ENCODE results near the gene WWP2. TPM values are rescaled to one million over a fixed set of nuclear protein-coding genes. Genes with fewer than 3 reads are reported as not detected.

WWP2 gene
- total RNA-seq, 1 experiment from 2014 or later = 40.2 TPM

DNA sequence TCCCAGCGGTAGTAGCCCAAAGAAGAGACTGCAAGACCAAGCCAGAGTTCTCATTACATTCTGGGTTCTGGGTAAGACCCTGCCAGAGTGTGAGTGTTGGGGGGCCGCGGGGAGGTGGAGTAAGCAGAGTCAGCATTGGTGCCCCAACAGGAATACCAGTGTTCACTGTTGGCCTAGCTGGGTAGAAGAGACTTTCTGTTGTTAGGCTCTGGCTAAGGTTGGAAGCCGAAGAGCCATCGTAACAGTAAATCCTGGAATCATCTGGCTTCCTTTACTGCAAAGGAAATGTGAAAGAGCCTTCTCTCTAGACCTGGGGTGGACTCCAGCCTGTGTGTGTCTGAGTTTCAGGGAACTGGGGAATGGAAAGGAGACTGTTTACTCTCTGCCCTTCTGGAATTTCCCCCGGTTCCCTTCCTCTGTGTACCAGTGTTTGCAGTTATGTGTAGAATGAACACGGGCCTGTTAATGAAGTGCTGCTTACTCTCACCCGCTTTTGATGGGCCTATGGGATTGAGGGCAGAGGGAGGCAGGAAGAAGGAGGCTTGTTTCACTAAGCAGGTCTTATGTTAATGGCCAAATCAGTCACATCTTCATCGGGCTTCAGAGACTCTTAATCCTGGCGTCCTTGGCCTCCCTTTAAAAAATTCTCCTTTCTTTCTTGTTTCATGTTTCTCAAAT, 68.5 kb downstream of the WWP2 start:
- no peak overlapping the region for H3K14ac ChIP-seq (ENCODE audit: insufficient read depth, low read length)
- no peak overlapping the region for H2AFZ ChIP-seq (ENCODE audit: low read length)
- Mint-ChIP-seq H3K36me3 (ENCODE audit: insufficient read depth in 1 of 3, low read depth in 3 of 3) (peaks cover 0 to 2% (median 0%) of the 10 kb centered on the region in 3 experiments; a peak in 2 of 7 replicates), H3K4me3 (no peak overlapping the region), H3K27ac (peak overlapping the region; percentile 34 to 80 (median 68); a peak in 5 of 7 replicates), H3K27me3 (ENCODE audit: low read depth) (no peaks in the 10 kb centered on the region), H3K9me3 (no peaks in the 10 kb centered on the region), H3K4me1 (peaks cover 15 to 24% of the 10 kb centered on the region in 2 experiments)
- no peaks in the 10 kb centered on the region for H3K79me2 ChIP-seq (ENCODE audit: insufficient read depth, low read length)
- H2AK5ac ChIP-seq (ENCODE audit: insufficient read length, low read length) = no peak overlapping the region
- no peak overlapping the region for H4K8ac ChIP-seq (replicated peaks; ENCODE audit: insufficient read length, low read depth, low read length)
- H3K23ac ChIP-seq (ENCODE audit: insufficient read length, low read depth, low read length) = no peak overlapping the region
- no peak overlapping the region for H4K91ac ChIP-seq (ENCODE audit: insufficient read length, low read depth, low read length)
- no peak overlapping the region for H3K56ac ChIP-seq (ENCODE audit: insufficient read length, low read depth, low read length)
- H4K5ac ChIP-seq (ENCODE audit: insufficient read length, low read depth, low read length) = no peak overlapping the region
- no peaks in the 10 kb centered on the region; the same call in 1 of the 2 replicates for H3K4me1 ChIP-seq (ENCODE audit: insufficient read depth, low read length)
- no peaks in the 10 kb centered on the region for H4K20me1 ChIP-seq (ENCODE audit: control insufficient read depth, insufficient read depth, insufficient read length)
- H3K4ac ChIP-seq (ENCODE audit: low read depth, low read length) = no peak overlapping the region
- H3T11ph ChIP-seq (ENCODE audit: low read length) = no peak overlapping the region
- WGBS (ENCODE audit: extremely low coverage, insufficient read length, low lambda C conversion rate) = no CpG with 5 or more reads among the region's 10 CpGs
- no peak overlapping the region for H2BK12ac ChIP-seq (ENCODE audit: insufficient read length, low read depth, low read length)
- no peak overlapping the region for H3K27ac ChIP-seq (ENCODE audit: insufficient read length, low read depth, low read length)
- H2BK120ac ChIP-seq (ENCODE audit: low read depth, low read length, poor library complexity, severe bottlenecking) = no peak overlapping the region
- H3K9me3 ChIP-seq (ENCODE audit: control insufficient read depth, low read depth, low read length) = no peaks in the 10 kb centered on the region
- H3K27me3 ChIP-seq (ENCODE audit: insufficient read depth, low read length) = no peaks in the 10 kb centered on the region
- H2BK15ac ChIP-seq (ENCODE audit: low read depth, low read length) = no peak overlapping the region
- TF ChIP-seq, protein P1, sequence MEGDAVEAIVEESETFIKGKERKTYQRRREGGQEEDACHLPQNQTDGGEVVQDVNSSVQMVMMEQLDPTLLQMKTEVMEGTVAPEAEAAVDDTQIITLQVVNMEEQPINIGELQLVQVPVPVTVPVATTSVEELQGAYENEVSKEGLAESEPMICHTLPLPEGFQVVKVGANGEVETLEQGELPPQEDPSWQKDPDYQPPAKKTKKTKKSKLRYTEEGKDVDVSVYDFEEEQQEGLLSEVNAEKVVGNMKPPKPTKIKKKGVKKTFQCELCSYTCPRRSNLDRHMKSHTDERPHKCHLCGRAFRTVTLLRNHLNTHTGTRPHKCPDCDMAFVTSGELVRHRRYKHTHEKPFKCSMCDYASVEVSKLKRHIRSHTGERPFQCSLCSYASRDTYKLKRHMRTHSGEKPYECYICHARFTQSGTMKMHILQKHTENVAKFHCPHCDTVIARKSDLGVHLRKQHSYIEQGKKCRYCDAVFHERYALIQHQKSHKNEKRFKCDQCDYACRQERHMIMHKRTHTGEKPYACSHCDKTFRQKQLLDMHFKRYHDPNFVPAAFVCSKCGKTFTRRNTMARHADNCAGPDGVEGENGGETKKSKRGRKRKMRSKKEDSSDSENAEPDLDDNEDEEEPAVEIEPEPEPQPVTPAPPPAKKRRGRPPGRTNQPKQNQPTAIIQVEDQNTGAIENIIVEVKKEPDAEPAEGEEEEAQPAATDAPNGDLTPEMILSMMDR (conservative IDR thresholded peaks at IDR 0.05) = no peak
- no peaks in the 10 kb centered on the region for H3K23me2 ChIP-seq (ENCODE audit: insufficient read length, low read depth, low read length, poor library complexity, severe bottlenecking)
- no peaks in the 10 kb centered on the region for H3K79me1 ChIP-seq (ENCODE audit: insufficient read depth, low read depth, low read length, poor library complexity, severe bottlenecking)
- no peak overlapping the region for H3K4me2 ChIP-seq (ENCODE audit: insufficient read depth, insufficient read length, low read length)
- DNase-seq = no peak
- no peak overlapping the region for H2BK5ac ChIP-seq (ENCODE audit: insufficient read length, low read length)
- H3K18ac ChIP-seq (ENCODE audit: insufficient read length, low read depth, low read length) = no peak overlapping the region
- no peak overlapping the region for H3K9ac ChIP-seq (ENCODE audit: extremely low read depth, insufficient read length, low read length)
- H2BK20ac ChIP-seq (ENCODE audit: low read depth, low read length, poor library complexity, severe bottlenecking) = no peak overlapping the region

Measured in H9 (cell line).